Fibroblast of villous mesenchyme (primary cell): Measurements from ENCODE around the gene FRAS1. TPM values are rescaled to one million over a fixed set of nuclear protein-coding genes. Genes with fewer than 3 reads are reported as not detected.
"Not testable (repeated sequence)": the region's sequence is repeated elsewhere in the genome, so short reads cannot be mapped to it uniquely, and the experiment has no call there.

Experiments
- DNase-seq: peaks from one replicate; pipeline ENCODE4 v3.0.0-alpha.2; 2010; ENCODE audit warnings: low read depth
- H3K4me3 ChIP-seq: 2 replicates; pipeline ENCODE4 v1.5.1; 2011; ENCODE audit warnings: low read depth, mild to moderate bottlenecking, low read length
- total RNA-seq: library from RNA; depleted of rRNA; stranded (reverse); fragments of >200 nt; gene quantifications from 2 replicates; pipeline ENCODE4 v1.2.3, GENCODE V29; 2012
- TF ChIP-seq, protein P1 (sequence below): IDR thresholded peaks from 2 replicates; pipeline ENCODE4 v1.5.1; 2012; ENCODE audit warnings: low read depth, mild to moderate bottlenecking, low read length; ENCODE audit not compliant: insufficient read depth

Gene FRAS1
- total RNA-seq, 1 donor, result 1.3 TPM

- H3K4me3 ChIP-seq, result no peak overlapping the region
- TF ChIP-seq, protein P1, sequence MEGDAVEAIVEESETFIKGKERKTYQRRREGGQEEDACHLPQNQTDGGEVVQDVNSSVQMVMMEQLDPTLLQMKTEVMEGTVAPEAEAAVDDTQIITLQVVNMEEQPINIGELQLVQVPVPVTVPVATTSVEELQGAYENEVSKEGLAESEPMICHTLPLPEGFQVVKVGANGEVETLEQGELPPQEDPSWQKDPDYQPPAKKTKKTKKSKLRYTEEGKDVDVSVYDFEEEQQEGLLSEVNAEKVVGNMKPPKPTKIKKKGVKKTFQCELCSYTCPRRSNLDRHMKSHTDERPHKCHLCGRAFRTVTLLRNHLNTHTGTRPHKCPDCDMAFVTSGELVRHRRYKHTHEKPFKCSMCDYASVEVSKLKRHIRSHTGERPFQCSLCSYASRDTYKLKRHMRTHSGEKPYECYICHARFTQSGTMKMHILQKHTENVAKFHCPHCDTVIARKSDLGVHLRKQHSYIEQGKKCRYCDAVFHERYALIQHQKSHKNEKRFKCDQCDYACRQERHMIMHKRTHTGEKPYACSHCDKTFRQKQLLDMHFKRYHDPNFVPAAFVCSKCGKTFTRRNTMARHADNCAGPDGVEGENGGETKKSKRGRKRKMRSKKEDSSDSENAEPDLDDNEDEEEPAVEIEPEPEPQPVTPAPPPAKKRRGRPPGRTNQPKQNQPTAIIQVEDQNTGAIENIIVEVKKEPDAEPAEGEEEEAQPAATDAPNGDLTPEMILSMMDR, result no peak
- no peak for DNase-seq
These were observed 402.2 kb downstream of the FRAS1 start for GRCh38 chr4:78459327-78459726.

- TF ChIP-seq, protein P1, result no peak
- no peak overlapping the region for H3K4me3 ChIP-seq
- no peak for DNase-seq
These were observed 403.2 kb downstream of the FRAS1 start for GRCh38 chr4:78460368-78460767.

- no peak for DNase-seq
- H3K4me3 ChIP-seq, result no peak overlapping the region
- TF ChIP-seq, protein P1, result no peak
These were observed 407.1 kb downstream of the FRAS1 start for GRCh38 chr4:78464265-78464664.

- not testable (repeated sequence) for H3K4me3 ChIP-seq, DNase-seq
These were observed 410.1 kb downstream of the FRAS1 start for GRCh38 chr4:78467223-78467622.

DNA sequence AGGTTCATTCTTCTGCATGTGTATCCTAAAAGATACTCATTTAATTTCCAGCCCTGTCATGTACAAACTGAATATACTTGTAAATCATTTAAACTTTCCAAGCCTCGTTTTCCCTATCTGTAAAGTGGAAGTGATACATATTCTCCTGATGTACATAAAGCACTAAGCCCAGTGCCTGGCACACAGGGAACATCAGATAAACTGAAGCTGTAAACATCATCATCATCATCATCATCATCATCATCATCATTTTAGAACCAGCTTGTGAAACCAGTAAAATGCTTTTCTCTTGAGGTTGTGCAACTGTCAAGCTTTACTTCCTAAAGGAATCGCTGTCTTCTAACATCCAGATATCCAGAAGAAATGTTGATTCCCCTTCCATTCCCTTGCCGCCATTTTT, 411.1 kb downstream of the FRAS1 start:
- no peak overlapping the region for H3K4me3 ChIP-seq
- TF ChIP-seq, protein P1, result no peak
- DNase-seq, result no peak

- TF ChIP-seq, protein P1, result no peak
- DNase-seq, result no peak
- H3K4me3 ChIP-seq, result no peak overlapping the region
These were observed 419.1 kb downstream of the FRAS1 start for GRCh38 chr4:78476108-78476704.

DNA sequence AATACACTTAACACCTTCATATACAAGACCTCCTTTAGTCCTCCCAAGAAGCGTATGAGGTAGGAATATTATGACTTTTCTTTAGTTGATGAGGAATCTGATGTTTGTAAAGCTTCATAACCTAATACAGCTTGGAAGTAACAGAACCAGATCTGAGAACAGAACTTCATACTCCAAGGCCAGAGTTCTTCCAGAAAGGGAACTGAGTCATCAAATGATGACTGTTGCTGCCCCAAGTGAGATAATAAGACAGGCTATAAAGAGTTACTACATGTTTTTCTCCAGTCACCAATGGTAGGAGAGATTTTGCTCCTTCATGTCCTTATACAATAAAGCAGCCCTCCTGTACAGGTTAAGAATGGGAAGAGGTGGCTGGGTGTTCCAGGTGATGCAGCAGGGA, 420.2 kb downstream of the FRAS1 start:
- TF ChIP-seq, protein P1, result no peak
- peak; percentile 57 for DNase-seq
- H3K4me3 ChIP-seq, result no peak overlapping the region
